Transverse colon (tissue), 4 donors: ENCODE results near the gene RASSF3. TPM values are rescaled to one million over a fixed set of nuclear protein-coding genes. Genes with fewer than 3 reads are reported as not detected.

Source experiments
- DNase-seq: peaks from one replicate; pipeline ENCODE4 v3.0.0-alpha.2; 2019
- H3K27ac ChIP-seq, 4 donors: fragments of 200-600 bp; sonication (generic); 2 replicates each; pipeline ENCODE4 v1.5.1; 2016 to 2018; ENCODE audit warnings: inconsistent platforms in 4 of 4
- H3K27me3 ChIP-seq: fragments of 200-600 bp; sonication (generic); 2 replicates; pipeline ENCODE4 v1.5.1; 2017; ENCODE audit warnings: inconsistent platforms
- H3K36me3 ChIP-seq, 4 donors: fragments of 200-600 bp; sonication (generic); 2 replicates each; pipeline ENCODE4 v1.5.1; 2017 to 2019; ENCODE audit warnings: inconsistent platforms in 4 of 4
- H3K4me1 ChIP-seq, 4 donors: fragments of 200-600 bp; sonication (generic); 2 replicates each; pipeline ENCODE4 v1.5.1; 2017 to 2020; ENCODE audit warnings: inconsistent platforms in 4 of 4
- H3K4me3 ChIP-seq, 4 donors: fragments of 200-600 bp; sonication (generic); 1 replicate in 1 of 4; 2 replicates in 3 of 4; pipeline versions ENCODE4 v1.5.1 to v1.6.1; 2017 to 2019; ENCODE audit warnings: inconsistent platforms in 4 of 4
- H3K9me3 ChIP-seq, 2 donors: fragments of 200-600 bp; sonication (generic); 2 replicates each; pipeline ENCODE4 v1.5.1; 2017 to 2019; ENCODE audit warnings: inconsistent platforms in 2 of 2
- EP300 ChIP-seq: sonication (generic); formaldehyde crosslinking; IDR thresholded peaks from one replicate; pipeline ENCODE4 v1.6.1; 2017; ENCODE audit warnings: antibody characterized with exemption, low read depth
- POLR2A ChIP-seq: fragments of 450-650 bp; IDR thresholded peaks from one replicate; pipeline ENCODE4 v1.6.1; 2016; ENCODE audit warnings: antibody characterized with exemption, mild to moderate bottlenecking, moderate library complexity
- POLR2AphosphoS5 ChIP-seq, 3 donors: sonication (generic); formaldehyde crosslinking; IDR thresholded peaks; one replicate each; pipeline ENCODE4 v1.6.1; 2016; ENCODE audit warnings: antibody characterized with exemption in 3 of 3
- WGBS, 2 donors: methylation state at CpG; one replicate each; pipeline ENCODE4 v1.1.5; 2018; ENCODE audit warnings: low coverage in 1 of 2; 5-methylcytosine and 5-hydroxymethylcytosine counted together
- in situ Hi-C, 4 donors: fragments of 200-750 bp; cut with MboI; loops; one replicate each; pipeline versions ENCODE4 v1.15.0 to v1.15.1; 2017; ENCODE audit warnings: low sequenced_read_pairs in 3 of 4, low pct_ligation_motif_present in 1 of 4, low pct_unique_long_range_greater_than_20kb in 1 of 4
- intact Hi-C: fragments of 100-400 bp; cut with DNase I; formaldehyde crosslinking; loops from one replicate; pipeline ENCODE4 v1.15.1; 2023; ENCODE audit warnings: low total_unique reads
- total RNA-seq, 4 donors: library from RNA; depleted of rRNA; stranded (reverse); fragments of >200 nt; gene quantifications; one replicate each; pipeline ENCODE4 v1.1.0, GENCODE V29; 2016
- TF ChIP-seq, protein P1 (sequence below), 5 experiments: fragments of 200-600 bp in 3 of 5; fragments of 450-650 bp in 2 of 5; sonication (generic) in 3 of 5; IDR thresholded peaks; 1 replicate in 2 of 5; 2 replicates in 3 of 5; pipeline ENCODE4 v1.5.1; 2016 to 2017; ENCODE audit warnings: antibody characterized with exemption in 5 of 5, inconsistent platforms in 3 of 5, mild to moderate bottlenecking in 2 of 5, moderate library complexity in 1 of 5

Gene RASSF3
- total RNA-seq, 4 donors from 2014 or later: 41.6 to 83.2 (median 62.5) TPM

- intact Hi-C loops (no loop called here), in situ Hi-C loops (no loop called here)
- 56 to 58% methylated on average over 3 to 5 of the region's 5 CpGs for WGBS, 2 donors
- Histone ChIP-seq H3K27me3 (no peaks in the 10 kb centered on the region), H3K27ac (peak overlapping the region; percentile 42 to 69 (median 55)), H3K9me3 (no peaks in the 10 kb centered on the region), H3K36me3 (no peaks in the 10 kb centered on the region), H3K4me3 (no peak overlapping the region), H3K4me1 (peaks cover 13 to 76% (median 57%) of the 10 kb centered on the region in 4 donors)
- no peak for DNase-seq
- TF ChIP-seq, protein P1, sequence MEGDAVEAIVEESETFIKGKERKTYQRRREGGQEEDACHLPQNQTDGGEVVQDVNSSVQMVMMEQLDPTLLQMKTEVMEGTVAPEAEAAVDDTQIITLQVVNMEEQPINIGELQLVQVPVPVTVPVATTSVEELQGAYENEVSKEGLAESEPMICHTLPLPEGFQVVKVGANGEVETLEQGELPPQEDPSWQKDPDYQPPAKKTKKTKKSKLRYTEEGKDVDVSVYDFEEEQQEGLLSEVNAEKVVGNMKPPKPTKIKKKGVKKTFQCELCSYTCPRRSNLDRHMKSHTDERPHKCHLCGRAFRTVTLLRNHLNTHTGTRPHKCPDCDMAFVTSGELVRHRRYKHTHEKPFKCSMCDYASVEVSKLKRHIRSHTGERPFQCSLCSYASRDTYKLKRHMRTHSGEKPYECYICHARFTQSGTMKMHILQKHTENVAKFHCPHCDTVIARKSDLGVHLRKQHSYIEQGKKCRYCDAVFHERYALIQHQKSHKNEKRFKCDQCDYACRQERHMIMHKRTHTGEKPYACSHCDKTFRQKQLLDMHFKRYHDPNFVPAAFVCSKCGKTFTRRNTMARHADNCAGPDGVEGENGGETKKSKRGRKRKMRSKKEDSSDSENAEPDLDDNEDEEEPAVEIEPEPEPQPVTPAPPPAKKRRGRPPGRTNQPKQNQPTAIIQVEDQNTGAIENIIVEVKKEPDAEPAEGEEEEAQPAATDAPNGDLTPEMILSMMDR (IDR thresholded peaks at IDR 0.05): no peak
- no peak for TF ChIP-seq POLR2AphosphoS5 (IDR thresholded peaks at IDR 0.05)
- no peak for TF ChIP-seq EP300
- no peak for TF ChIP-seq POLR2A
Observed at GRCh38 chr12:64635356-64635998, 25.2 kb downstream of the RASSF3 start.

DNA sequence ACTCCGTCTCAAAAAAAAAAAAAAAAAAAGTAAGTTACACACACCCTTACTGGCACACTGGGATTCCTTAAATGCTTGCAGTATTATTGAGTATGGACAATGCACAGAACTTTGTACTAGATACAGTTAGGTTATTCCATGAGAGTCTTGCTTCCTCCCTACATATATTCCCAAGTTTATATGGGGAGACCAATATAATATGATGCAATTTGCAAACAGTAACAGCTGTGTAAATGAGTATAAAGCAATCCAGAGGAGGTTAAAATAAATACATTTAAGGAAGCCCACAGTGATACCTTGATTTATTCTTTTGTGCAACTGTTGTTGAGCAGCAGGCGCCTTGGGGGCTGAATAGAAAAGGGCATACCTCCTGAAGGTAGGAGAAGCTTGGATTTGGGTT is 26.6 kb downstream of the RASSF3 start:
- peaks cover 13 to 79% (median 55%) of the 10 kb centered on the region in 4 donors for H3K4me1 ChIP-seq
- H3K36me3 ChIP-seq: no peaks in the 10 kb centered on the region
- peak overlapping the region; percentile 80 to 84 (median 82) for H3K27ac ChIP-seq
- no peaks in the 10 kb centered on the region for H3K27me3 ChIP-seq
- in situ Hi-C loops (no loop called here), intact Hi-C loops (no loop called here)
- no peaks in the 10 kb centered on the region for H3K9me3 ChIP-seq
- 49 to 60% methylated on average over 1 to 2 of the region's 2 CpGs for WGBS, 2 donors
- TF ChIP-seq POLR2AphosphoS5 (IDR thresholded peaks at IDR 0.05) (peak in 2 of 3 donors; percentile 66 to 84), EP300 (no peak)
- no peak for DNase-seq
- H3K4me3 ChIP-seq: no peak overlapping the region

- Histone ChIP-seq H3K4me3 (no peak overlapping the region), H3K27ac (peak overlapping the region; percentile 80 to 84 (median 82)), H3K9me3 (no peaks in the 10 kb centered on the region), H3K4me1 (peaks cover 14 to 80% (median 43%) of the 10 kb centered on the region in 4 donors), H3K36me3 (no peaks in the 10 kb centered on the region), H3K27me3 (no peaks in the 10 kb centered on the region)
- in situ Hi-C loops (no loop called here), intact Hi-C loops (no loop called here)
- 59% methylated on average over 1 of the region's 1 CpG; no CpG with 5 or more reads in 1 of the 2 donors for WGBS, 2 donors
- TF ChIP-seq POLR2AphosphoS5 (IDR thresholded peaks at IDR 0.05) (no peak), EP300 (no peak), POLR2A (no peak)
- TF ChIP-seq, protein P1 (IDR thresholded peaks at IDR 0.05): no peak
- DNase-seq: no peak
Observed at GRCh38 chr12:64639466-64639865, 29.2 kb downstream of the RASSF3 start.

GRCh38 chr12:64646318-64646717 is 36.0 kb downstream of the RASSF3 start:
- H3K4me3 ChIP-seq: no peak overlapping the region
- DNase-seq: no peak
- TF ChIP-seq POLR2AphosphoS5 (IDR thresholded peaks at IDR 0.05) (no peak), POLR2A (no peak), EP300 (no peak)
- TF ChIP-seq, protein P1 (IDR thresholded peaks at IDR 0.05): no peak
- no peaks in the 10 kb centered on the region for H3K27me3 ChIP-seq
- intact Hi-C loops (no loop called here), in situ Hi-C loops (no loop called here)
- H3K27ac ChIP-seq: no peak overlapping the region
- H3K9me3 ChIP-seq: no peaks in the 10 kb centered on the region
- H3K4me1 ChIP-seq: peaks cover 11 to 42% (median 20%) of the 10 kb centered on the region in 4 donors
- H3K36me3 ChIP-seq: no peaks in the 10 kb centered on the region
